Measurements from ENCODE around the gene ADH4. TPM values are rescaled to one million over a fixed set of nuclear protein-coding genes. Genes with fewer than 3 reads are reported as not detected.

The ADH4 gene
- total and polyA plus RNA-seq, 2 of the 4 experiments (the other 2 are of a cell fraction), result not detected

GRCh38 chr4:99088023-99088449 is 56.1 kb downstream of the ADH4 start:
- POLR2A ChIA-PET (ENCODE audit: unreplicated experiment), result interaction anchor here (0.6 to 1.3 kb wide), 2 partner anchors 93 to 158 kb away, joined by 3 read pairs; partner anchors contain the start of gene METAP1
- Histone ChIP-seq H2BK20ac (ENCODE audit: low read depth, low read length) (no peak overlapping the region), H3K79me1 (ENCODE audit: low read depth in 1 of 2, low read length in 2 of 2) (peaks cover 24 to 34% of the 10 kb centered on the region in 2 experiments), H3K4me1 (ENCODE audit: control insufficient read depth, insufficient read depth, low read length) (peaks cover 2% of the 10 kb centered on the region; the same call in 1 of the 2 replicates), H3K4me2 (ENCODE audit: low read depth, low read length) (peak overlapping the region; percentile 97), H3K9me3 (ENCODE audit: control insufficient read depth, insufficient read depth, low read length) (no peaks in the 10 kb centered on the region), H2BK5ac (ENCODE audit: low read depth, low read length, poor library complexity, severe bottlenecking) (peak overlapping the region; percentile 59), H3K9ac (ENCODE audit: low read depth, low read length) (peak overlapping the region; percentile 95), H3K4me3 (ENCODE audit: insufficient read depth, low read depth, low read length) (peak overlapping the region; percentile 83), H2BK120ac (ENCODE audit: low read depth, low read length) (no peak overlapping the region), H3K27me3 (ENCODE audit: control insufficient read depth, insufficient read depth, low read length) (no peaks in the 10 kb centered on the region), H2BK15ac (ENCODE audit: low read depth, low read length) (no peak overlapping the region), H3K23ac (ENCODE audit: low read depth, low read length) (peak overlapping the region; percentile 19; the same call in 1 of the 2 replicates), H4K5ac (ENCODE audit: low read depth, low read length) (peak overlapping the region; percentile 84), H3K36me3 (ENCODE audit: control insufficient read depth, insufficient read depth, low read length) (peaks cover 18% of the 10 kb centered on the region), H4K20me1 (ENCODE audit: insufficient read depth, low read length) (peaks cover 7% of the 10 kb centered on the region; the same call in 1 of the 2 replicates), H2AK5ac (ENCODE audit: low read depth, low read length) (peak overlapping the region; percentile 48; the same call in 1 of the 2 replicates), H3K9me1 (ENCODE audit: insufficient read depth, low read length) (no peaks in the 10 kb centered on the region), H4K8ac (ENCODE audit: low read depth in 2 of 2, low read length in 2 of 2) (peak overlapping the region; percentile 64 to 94; a peak in 2 of 4 replicates), H4K91ac (ENCODE audit: insufficient read depth, low read depth, low read length) (peak overlapping the region; percentile 38), H3K14ac (replicated peaks; ENCODE audit: low read depth, low read length) (peak overlapping the region; percentile 72), H3K18ac (ENCODE audit: low read depth, low read length) (peak overlapping the region; percentile 64), H3K27ac (ENCODE audit: insufficient read depth, low read length) (peak overlapping the region; percentile 97), H3K4ac (ENCODE audit: low read depth, low read length) (peak overlapping the region; percentile 36; the same call in 1 of the 2 replicates), H3K56ac (ENCODE audit: extremely low read depth, insufficient read depth, low read length) (peak overlapping the region; percentile 88), H2AK9ac (replicated peaks; ENCODE audit: low read depth, low read length, poor library complexity) (peak overlapping the region; percentile 80), H2AFZ (replicated peaks; ENCODE audit: low read length, poor library complexity) (no peak overlapping the region)
- peak; percentile 27 for ATAC-seq (ENCODE audit: low read depth)
- CTCF ChIA-PET, result no interaction called here
- dilution Hi-C loops (cut with HindIII; ENCODE audit: low sequenced_read_pairs, unreplicated experiment) (no loop called here), intact Hi-C loops (cut with micrococcal nuclease) (loop anchor here (10.0 kb wide), 2 partner anchors 317 to 433 kb away; partner anchors contain the start of gene TSPAN5), in situ Hi-C loops (cut with MboI; ENCODE audit: low sequenced_read_pairs) (no loop called here)
- TF ChIP-seq SMC3 (IDR thresholded peaks at IDR 0.05; ENCODE audit: low read depth, low read length), result no peak
- peak; percentile 85 for TF ChIP-seq CEBPB (IDR thresholded peaks at IDR 0.05; ENCODE audit: low read depth, low read length)
- TF ChIP-seq BHLHE40 (IDR thresholded peaks at IDR 0.05; ENCODE audit: low read depth, low read length), result peak; percentile 88
- peak; percentile 79 for DNase-seq
- WGBS, 2 experiments (ENCODE audit: extremely low coverage in 2 of 2, insufficient read length in 1 of 2), result 0% methylated on average over 1 of the region's 15 CpGs; no CpG with 5 or more reads in 1 of the 2 experiments
- TSS peak; percentile 66 for BruUV-seq (replicated peaks)

All from IMR-90 (cell line).